Smooth muscle cell of the umbilical artery (primary cell): ENCODE results near the gene TPX2. TPM values are rescaled to one million over a fixed set of nuclear protein-coding genes. Genes with fewer than 3 reads are reported as not detected.

Source experiments
- total RNA-seq: library from RNA; depleted of rRNA; stranded (reverse); fragments of >200 nt; gene quantifications from 2 replicates; pipeline ENCODE4 v1.2.3, GENCODE V29; 2014

Gene TPX2
- 4.2 and 28.5 TPM in 2 replicates for total RNA-seq

GRCh38 chr20:31738729-31739549, at the start of gene TPX2:
Gene TPX2, plus strand, starts transcription at chr20:31739290. Its CDS starts 18,187 bp downstream, at chr20:31757477.

GRCh38 chr20:31722257-31723068, 16.6 kb upstream of the TPX2 start, which contains the start of gene BCL2L1:
Gene BCL2L1, minus strand, starts transcription at chr20:31722868. Its CDS starts 650 bp downstream, at chr20:31722218.

GRCh38 chr20:31819083-31819784, 80.1 kb downstream of the TPX2 start, which contains the start of gene MYLK2:
Gene MYLK2, plus strand, starts transcription at chr20:31819356. Its CDS starts 225 bp downstream, at chr20:31819581.

GRCh38 chr20:31845300-31845863, 106.3 kb downstream of the TPX2 start, which contains the start of gene FOXS1:
Gene FOXS1, minus strand, starts transcription at chr20:31845604. Its CDS starts 62 bp downstream, at chr20:31845542.

Other genes starting within 250 kb of the TPX2 start
- gene HM13, start 224.8 kb upstream of the TPX2 start, total RNA-seq, result 76.9 and 97.2 TPM in 2 replicates
- gene ID1, start 134.0 kb upstream of the TPX2 start, total RNA-seq, result 37.3 and 55.8 TPM in 2 replicates
- not detected in 2 replicates for gene COX4I2, start 101.4 kb upstream of the TPX2 start, total RNA-seq
- gene BCL2L1, start 16.4 kb upstream of the TPX2 start, total RNA-seq, result 39.8 and 66.0 TPM in 2 replicates
- 0.14 TPM in 1 of 2 replicates, not detected in the other for gene MYLK2, start 80.1 kb downstream of the TPX2 start, total RNA-seq
- 1.1 and 1.2 TPM in 2 replicates for gene FOXS1, start 106.3 kb downstream of the TPX2 start, total RNA-seq
- gene DUSP15, start 131.2 kb downstream of the TPX2 start, total RNA-seq, result not detected in 2 replicates
- not detected in 2 replicates for gene TTLL9, start 131.3 kb downstream of the TPX2 start, total RNA-seq
- 2.4 and 3.5 TPM in 2 replicates for gene PDRG1, start 212.8 kb downstream of the TPX2 start, total RNA-seq
- under 0.01 TPM in 1 of 2 replicates, not detected in the other for gene XKR7, start 228.9 kb downstream of the TPX2 start, total RNA-seq